ENCODE results near the gene SGMS1.

DNA sequence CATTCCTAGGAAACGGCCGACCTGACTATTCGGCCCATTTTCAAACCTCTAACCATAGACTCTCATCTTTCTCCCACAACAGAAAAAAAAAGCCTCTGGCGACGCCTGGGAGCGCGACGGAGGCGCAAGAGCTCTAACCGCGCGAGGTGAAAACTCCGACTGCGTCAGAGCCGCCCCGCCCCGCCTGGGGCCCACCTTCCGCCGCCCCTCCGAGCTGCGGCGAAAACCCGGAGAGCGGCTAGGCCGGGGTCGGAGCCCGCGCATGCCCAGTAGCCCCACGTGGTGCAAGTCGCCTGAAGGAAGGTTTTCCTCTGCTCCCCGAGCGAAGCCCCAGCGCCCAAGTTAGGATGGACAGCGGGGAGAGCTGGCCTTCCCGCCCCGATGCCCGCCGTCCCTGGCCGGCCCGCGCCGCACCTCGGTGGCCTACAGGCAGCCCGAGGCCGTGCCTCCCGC, 683 bp upstream of the SGMS1 start:
- TF ChIP-seq, protein P1, sequence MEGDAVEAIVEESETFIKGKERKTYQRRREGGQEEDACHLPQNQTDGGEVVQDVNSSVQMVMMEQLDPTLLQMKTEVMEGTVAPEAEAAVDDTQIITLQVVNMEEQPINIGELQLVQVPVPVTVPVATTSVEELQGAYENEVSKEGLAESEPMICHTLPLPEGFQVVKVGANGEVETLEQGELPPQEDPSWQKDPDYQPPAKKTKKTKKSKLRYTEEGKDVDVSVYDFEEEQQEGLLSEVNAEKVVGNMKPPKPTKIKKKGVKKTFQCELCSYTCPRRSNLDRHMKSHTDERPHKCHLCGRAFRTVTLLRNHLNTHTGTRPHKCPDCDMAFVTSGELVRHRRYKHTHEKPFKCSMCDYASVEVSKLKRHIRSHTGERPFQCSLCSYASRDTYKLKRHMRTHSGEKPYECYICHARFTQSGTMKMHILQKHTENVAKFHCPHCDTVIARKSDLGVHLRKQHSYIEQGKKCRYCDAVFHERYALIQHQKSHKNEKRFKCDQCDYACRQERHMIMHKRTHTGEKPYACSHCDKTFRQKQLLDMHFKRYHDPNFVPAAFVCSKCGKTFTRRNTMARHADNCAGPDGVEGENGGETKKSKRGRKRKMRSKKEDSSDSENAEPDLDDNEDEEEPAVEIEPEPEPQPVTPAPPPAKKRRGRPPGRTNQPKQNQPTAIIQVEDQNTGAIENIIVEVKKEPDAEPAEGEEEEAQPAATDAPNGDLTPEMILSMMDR (IDR thresholded peaks at IDR 0.05; ENCODE audit: insufficient read depth, low read depth, low read length): no peak
- no peak for TF ChIP-seq EZH2 (IDR thresholded peaks at IDR 0.05; ENCODE audit: insufficient read depth, low read length)
